Activated CD4-positive, CD25-positive, alpha-beta regulatory T cell (primary cell): ENCODE data around the gene ANKRD33B.
"Not testable (repeated sequence)": the region's sequence is repeated elsewhere in the genome, so short reads cannot be mapped to it uniquely, and the experiment has no call there.

Experiments
- DNase-seq, 4 experiments: peaks; one replicate each; lab custom pipeline; 2025; lab: John Stamatoyannopoulos, UW

Gene ANKRD33B

DNA sequence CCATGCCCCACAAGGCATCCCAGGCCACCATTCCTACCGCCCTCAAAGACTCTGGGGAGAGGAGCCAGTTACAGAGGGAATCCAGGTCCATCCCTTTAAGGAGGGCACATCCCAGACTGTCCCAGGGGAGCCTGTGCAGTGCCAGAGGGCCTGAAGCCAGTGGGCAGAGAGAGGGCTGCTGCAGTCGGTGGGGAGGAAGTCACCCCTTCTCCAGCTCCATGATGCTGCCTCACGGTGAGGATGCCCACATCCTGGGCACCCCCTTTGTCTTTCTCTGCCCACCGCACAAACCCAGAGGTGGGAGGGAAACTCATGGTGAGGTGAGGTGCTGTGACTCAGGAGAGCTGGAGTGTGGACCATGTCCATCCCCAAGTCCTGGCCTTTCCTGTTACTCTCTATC is 26.2 kb upstream of the ANKRD33B start:
- no peak for DNase-seq

DNA sequence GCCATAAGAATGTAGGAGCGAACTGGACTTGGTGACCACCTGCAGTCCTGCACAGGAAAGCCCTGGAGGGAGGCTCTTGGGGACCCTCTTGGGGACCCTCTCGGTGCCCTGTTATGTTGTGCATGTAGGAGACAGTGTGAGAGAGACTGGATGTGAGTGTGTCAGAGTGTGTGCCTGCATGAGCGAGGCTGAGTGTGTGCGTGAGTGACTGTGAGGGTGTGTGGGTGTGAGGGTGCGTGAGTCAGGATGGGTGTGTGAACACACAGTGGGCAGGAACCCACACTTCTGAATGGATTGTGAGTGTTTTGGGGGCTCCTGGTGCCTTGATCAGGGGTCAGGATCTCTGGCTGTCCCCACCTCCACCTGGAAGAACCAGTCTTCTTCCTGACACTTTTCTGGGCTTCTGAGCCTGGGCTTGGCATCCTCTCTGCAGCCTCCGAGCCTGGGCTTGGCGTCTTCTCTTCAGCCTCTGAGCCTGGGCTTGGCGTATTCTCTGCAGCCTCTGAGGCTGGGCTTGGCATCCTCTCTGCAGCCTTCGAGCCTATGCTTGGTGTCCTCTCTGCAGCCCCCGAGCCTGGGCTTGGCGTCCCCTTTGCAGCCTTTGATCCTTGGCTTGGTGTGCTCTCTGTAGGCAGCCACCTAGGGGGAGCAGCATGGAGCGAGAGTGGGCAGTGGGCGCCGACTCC is 25.6 kb upstream of the ANKRD33B start:
- no peak for DNase-seq

DNA sequence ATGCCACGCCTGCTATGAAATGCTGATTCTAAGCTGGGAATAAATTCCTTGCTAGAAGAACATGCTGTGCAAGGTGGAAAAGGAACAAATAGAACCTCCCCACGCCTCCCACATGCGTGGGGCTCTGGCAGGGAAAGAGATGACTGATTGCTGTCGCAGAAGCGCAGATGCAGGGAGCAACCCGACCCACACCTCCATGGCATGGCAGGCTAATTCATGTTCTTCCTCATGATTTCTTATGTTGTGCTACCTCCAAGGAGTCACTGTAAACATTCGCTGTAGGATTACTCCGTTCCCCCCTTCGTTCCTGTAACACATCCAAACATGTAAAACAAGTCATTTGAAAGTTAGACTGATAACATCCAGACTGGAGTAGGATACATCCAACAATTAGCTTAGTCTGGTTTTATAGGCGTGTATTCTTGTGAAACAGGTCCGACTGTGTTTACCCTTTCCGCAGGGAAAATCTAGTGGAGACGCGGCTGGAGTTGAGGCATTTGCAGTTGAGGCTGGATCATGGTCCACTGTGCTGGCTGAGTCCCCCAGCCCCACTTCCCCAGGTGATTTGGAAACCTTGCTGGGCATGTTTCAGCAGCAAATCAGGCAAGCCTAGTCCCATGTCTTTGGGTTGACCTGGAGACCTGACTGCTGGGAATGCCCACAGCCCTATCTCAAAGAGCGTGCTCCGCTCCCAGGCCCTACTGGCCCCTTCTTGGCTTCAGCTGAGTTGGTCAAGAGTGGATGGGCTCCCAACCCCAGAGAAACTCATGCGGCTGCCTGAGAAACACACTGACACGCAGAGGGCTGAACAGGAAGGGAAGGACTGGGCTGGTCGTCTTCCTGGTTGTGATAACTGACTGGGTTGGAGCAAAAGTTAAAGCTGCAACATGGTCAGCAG is 24.8 kb upstream of the ANKRD33B start:
- DNase-seq, result no peak

DNA sequence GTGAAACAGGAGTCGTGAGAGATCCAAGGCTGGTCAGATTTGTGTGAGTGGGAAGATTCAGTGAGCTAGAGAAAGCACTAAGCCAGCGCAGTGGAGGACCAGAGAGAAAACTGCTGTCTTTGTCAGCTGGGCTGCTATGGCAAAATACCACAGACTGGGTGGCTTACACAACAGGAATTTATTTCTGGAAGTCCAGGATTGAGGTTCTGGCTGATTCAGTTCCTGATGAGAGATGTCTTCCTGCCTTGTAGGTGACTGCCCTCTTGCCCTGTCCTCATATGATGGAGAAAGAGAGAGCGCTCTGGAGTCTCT is 24.2 kb upstream of the ANKRD33B start:
- no peak for DNase-seq

- DNase-seq, result no peak
Observed at GRCh38 chr5:10540036-10540544, 23.8 kb upstream of the ANKRD33B start.

- DNase-seq, result no peak
Observed at GRCh38 chr5:10540951-10541646, 22.8 kb upstream of the ANKRD33B start.

DNA sequence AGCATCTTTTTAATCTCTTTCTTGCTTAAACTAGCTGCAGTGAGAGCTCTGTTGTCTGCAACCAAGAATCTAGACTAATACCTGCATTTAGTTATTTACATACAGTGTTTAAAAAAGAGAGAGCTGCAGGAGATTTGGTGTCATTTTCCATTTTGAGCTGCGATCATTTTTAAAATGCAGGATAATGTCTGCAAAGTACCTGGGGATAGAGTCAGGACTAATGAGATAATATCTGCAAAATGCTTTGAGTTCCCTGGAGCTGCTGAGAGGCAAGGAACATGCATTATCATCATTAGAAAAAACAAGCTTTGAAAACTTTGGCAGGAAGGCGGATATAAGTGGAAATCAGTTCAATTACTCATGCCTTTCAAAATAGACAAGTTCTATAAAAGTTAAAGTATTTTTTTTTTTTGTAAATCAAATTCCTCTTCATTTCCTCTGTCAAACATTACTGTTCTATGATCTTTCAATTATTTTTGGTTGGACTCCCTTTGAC is 21.8 kb upstream of the ANKRD33B start:
- no peak for DNase-seq

DNA sequence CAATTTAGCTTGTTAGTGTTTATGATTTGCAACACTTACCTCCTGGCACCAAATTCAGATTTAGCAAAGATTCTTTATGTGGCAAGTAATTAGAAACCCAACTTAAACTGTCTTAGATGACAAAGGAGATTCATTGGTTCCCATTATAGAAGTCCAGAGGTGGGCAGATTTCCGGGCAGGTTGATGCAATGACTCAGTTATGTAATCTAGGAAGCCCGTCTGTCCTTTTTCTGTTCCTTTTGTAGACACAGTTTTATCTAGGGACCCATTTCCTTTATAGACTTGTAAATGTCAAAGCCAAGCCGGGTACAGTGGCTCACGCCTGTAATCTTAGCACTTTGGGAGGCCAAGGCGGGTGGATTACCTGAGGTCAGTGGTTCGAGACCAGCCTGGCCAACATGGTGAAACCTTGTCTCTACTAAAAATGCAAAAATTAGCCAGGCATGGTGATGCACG is 20.3 kb upstream of the ANKRD33B start:
- DNase-seq, result no peak

DNA sequence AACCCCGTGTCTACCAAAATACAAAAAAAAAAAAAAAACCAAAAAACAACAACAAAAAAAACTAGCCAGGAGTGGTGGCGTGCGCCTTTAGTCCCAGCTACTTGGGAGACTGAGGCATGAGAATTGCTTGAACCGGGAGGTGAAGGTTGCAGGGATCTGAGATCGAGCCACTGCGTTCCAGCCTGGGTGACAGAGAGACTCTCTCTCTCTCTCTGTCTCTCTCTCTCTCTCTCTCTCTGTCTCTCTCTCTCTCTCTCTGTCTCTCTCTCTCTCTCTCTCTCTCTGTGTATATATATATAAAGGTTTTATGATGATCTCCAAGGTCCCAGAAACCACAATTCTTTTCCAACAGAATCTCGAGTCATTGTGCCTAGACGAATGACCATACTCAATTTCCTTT is 18.8 kb upstream of the ANKRD33B start:
- DNase-seq, result no peak

DNA sequence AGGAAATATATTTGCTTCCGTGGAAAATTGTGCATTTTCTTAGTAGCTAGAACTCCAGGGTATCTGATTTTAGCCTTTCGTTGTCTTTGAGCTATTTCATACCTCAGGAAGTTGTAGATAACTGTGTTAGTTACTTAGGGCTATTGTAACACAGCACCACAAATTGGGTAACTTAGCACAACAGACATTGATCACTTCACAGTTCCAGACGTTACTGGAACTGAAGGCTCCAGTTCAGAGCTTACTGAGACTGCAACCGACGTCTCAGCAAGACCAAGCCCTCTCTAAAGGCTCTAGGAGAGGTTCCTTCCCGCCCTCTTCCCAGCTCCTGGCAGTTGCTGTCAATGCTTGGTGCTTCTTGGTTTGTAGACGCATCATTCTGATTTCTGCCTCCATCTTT is 17.7 kb upstream of the ANKRD33B start:
- DNase-seq, result no peak

DNA sequence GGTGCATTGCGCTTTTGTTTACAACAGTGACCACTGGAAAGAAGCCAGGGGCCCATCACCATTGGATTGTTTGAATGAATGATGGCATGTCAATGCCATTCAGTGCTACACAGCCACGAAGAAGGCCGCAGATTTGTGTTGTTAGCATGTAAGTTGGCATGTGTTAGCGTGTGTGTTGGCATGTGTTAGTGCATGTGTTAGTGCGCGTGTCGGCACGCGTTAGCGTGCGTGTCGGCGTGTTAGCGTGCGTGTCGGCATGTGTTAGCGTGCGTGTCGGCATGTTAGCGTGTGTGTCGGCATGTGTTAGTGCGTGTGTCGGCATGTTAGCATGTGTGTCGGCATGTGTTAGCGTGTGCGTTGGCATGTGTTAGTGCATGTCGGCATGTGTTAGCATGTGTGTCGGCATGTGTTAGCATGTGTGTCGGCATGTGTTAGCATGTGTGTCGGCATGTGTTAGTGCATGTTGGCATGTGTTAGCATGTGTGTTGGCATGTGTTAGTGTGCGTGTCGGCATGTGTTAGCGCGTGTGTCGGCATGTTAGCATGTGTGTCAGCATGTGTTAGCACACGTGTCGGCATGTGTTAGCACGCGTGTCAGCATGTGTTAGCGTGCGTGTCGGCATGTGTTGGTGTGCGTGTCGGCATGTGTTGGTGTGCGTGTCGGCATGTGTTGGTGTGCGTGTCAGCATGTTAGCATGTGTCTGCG is 15.3 kb upstream of the ANKRD33B start:
- no peak for DNase-seq

GRCh38 chr5:10549123-10549514 is 14.8 kb upstream of the ANKRD33B start:
- DNase-seq, result not testable (repeated sequence)

GRCh38 chr5:10550222-10550995 is 13.5 kb upstream of the ANKRD33B start:
- no peak for DNase-seq

- DNase-seq, result no peak
Observed at GRCh38 chr5:10551782-10552138, 12.1 kb upstream of the ANKRD33B start.

- DNase-seq, result no peak
Observed at GRCh38 chr5:10552183-10553143, 11.4 kb upstream of the ANKRD33B start.

DNA sequence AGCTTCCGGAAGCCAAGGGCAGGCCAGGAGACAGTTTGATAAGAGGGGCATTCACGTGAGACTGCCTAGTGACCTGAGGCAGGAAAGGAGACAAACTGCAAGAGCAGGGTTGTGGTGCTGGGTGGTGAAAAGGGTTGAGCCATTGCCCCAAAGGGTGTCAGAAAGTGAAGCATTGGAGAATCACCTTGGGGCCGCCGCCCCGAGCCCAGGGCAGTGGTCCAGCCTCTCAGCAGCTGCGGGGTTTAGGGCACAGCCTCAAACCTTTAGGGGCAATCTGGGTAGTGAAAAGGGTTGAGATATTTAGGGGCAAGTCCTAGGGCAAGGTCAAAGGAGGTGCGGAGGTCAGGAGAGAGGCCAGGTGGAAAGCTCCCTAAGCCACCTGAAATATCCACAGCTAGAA is 10.4 kb upstream of the ANKRD33B start:
- DNase-seq, result no peak

DNA sequence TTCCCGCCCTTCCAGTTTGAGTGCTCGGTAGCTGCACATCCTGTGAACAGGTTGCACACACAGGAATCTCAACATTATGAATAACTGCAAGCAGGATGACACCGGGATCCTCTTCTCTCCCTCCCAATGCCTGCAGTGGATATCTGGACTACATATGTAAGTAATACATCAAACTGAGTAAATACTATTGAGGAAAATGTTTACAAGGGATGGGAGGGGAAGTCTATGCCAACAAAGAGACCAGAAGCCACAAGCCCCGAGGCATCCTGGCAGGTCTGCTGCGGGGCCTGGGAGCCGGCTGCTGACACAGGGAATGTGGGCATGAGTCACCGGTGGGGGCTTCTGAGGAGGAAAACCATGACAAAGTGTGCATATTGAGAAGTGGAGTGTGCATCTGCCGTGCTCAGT is 8.6 kb upstream of the ANKRD33B start:
- DNase-seq, result no peak

DNA sequence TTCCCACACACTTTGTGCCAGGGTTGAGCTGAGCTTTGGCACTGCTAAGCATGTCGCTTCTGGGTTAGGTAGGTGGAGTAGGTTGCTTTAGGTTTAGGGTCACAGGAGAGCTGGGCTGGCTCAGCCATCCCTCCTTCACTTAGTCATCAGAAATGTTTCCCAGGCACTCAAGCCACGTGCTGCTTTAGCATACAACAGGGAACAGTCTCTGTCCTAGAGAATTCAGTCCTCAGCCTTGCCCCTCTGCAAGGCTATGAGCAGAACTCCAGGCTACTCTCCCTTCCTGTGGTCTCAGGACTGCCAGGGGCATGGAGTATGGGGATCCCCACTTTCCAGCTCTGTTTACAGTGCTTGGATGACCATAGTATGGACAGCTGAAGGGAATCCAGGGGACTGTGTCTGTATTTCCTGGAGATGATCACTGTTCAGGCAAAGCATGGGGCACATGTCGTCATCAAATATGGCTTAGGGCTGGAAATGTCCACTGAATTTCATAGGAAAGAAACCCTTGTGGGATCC is 7.5 kb upstream of the ANKRD33B start:
- no peak for DNase-seq

GRCh38 chr5:10556893-10557746 is 6.8 kb upstream of the ANKRD33B start:
- DNase-seq, result no peak
